Fibroblast of skin of left biceps (primary cell): ENCODE results near the gene CYP27B1.

ENCODE experiments used
- DNase-seq, 2 experiments: peaks; one replicate each; pipeline ENCODE4 v3.0.0-alpha.2; 2013; ENCODE audit warnings: low read depth in 2 of 2

The CYP27B1 gene, protein sequence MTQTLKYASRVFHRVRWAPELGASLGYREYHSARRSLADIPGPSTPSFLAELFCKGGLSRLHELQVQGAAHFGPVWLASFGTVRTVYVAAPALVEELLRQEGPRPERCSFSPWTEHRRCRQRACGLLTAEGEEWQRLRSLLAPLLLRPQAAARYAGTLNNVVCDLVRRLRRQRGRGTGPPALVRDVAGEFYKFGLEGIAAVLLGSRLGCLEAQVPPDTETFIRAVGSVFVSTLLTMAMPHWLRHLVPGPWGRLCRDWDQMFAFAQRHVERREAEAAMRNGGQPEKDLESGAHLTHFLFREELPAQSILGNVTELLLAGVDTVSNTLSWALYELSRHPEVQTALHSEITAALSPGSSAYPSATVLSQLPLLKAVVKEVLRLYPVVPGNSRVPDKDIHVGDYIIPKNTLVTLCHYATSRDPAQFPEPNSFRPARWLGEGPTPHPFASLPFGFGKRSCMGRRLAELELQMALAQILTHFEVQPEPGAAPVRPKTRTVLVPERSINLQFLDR

DNA sequence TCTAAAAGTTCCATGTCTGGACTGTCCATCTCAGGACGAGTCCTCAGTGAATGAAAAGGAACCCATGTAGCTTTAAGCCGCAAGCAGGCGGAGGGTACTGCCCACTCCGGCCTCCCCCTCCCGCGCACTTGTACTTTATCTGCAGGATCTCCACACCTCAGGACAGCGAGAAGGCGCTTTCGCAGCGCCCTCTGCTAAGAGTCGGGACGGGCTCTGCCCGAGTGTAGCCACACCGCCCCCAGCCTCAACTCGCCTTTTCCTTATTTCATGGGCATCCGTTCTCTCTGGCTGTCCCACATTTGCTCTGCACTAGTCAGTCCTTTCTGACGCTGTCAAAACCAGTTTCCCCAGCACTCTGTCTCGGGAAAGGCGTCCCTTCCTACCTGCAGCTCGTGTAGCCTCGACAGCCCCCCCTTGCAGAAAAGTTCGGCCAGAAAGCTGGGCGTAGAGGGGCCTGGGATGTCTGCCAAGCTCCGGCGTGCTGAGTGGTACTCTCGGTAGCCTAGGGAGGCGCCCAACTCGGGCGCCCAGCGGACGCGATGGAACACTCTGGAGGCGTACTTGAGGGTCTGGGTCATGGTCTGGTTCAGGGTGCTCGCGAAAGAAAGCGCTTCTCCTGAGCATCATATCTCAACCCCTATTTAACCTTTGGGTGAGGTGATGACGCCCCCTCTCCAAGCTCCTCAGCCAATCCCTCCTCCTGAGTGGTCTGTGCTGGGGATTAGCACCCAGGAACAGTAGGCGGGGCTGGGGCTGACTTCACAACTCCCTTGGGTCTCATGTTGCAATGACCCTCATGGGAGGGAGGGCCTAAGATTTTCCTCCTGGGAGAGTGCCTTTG lies at the start of gene CYP27B1:
TSS of gene CYP27B1 (minus strand) at position 615 of the 841 bp plus-strand sequence. CDS start at position 578, 37 bp downstream.
- DNase-seq: no peak

GRCh38 chr12:57816001-57816854 lies 49.4 kb upstream of the CYP27B1 start:
- DNase-seq: no peak

- DNase-seq: no peak
Measured at GRCh38 chr12:57815177-57816000, 48.5 kb upstream of the CYP27B1 start.

GRCh38 chr12:57813971-57814772 lies 47.3 kb upstream of the CYP27B1 start:
- no peak for DNase-seq

- no peak for DNase-seq
Measured at GRCh38 chr12:57813111-57813970, 46.5 kb upstream of the CYP27B1 start.

GRCh38 chr12:57811028-57811755 lies 44.3 kb upstream of the CYP27B1 start:
- DNase-seq: no peak

- DNase-seq: peak; percentile 33 to 39
Measured at GRCh38 chr12:57810450-57810849, 43.6 kb upstream of the CYP27B1 start.

- DNase-seq: no peak
Measured at GRCh38 chr12:57809425-57809824, 42.5 kb upstream of the CYP27B1 start.

DNA sequence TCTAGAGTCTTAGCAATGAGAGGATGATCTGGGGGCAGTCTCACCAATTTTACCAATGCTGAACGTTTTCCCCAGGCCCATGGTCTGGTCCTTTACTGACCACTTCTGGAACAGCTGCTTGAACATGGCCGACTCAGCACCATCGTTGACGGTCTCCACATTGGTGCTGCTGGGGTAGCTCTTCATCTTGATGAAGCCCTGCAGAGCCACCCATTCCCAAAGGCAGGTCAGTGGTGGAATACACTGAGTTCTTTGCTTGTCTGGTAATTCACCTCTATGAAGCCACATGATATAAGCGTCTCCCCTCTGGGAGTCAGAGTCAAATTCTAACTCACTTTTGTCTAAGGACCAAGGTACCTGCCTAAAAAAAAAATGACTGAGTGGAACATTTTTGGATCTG lies 41.5 kb upstream of the CYP27B1 start:
- no peak for DNase-seq

DNA sequence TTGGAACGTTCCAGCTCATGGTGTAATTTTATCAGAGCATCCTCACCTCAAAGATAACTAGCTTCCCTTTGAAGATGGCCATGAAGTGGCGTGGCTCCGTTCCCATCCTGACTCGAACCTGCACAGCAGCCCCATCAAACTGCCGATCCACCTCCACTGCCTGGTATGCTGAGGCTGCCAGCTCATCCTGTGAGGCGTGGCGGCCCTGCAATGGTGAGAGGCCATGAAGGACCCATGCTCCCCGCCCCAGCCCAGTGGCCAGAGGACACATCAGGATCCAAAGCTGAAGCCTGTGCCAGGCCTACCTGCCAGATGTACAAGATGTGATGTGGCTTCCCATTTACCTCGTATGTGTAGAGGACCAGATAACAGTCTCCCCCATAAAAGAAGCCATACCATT lies 40.4 kb upstream of the CYP27B1 start:
- no peak for DNase-seq

DNA sequence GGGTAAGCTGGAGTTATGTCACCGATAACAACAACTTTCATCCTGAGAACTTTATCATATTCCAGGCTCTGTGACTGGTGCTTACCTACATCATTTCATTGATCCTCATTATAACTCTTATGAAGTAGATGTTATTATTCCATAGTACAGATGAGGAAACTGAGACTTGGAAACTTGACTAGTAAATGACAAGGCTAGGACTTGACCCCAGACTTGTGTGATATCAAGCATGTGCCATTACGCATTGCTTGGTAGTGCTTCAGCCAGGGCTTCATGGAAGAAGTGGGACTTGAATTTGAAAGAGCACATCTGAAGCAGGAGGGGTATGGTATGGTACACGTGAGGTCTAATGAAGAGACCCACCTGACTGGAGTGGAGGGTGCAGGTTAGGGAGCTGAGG lies 39.8 kb upstream of the CYP27B1 start:
- no peak for DNase-seq

DNA sequence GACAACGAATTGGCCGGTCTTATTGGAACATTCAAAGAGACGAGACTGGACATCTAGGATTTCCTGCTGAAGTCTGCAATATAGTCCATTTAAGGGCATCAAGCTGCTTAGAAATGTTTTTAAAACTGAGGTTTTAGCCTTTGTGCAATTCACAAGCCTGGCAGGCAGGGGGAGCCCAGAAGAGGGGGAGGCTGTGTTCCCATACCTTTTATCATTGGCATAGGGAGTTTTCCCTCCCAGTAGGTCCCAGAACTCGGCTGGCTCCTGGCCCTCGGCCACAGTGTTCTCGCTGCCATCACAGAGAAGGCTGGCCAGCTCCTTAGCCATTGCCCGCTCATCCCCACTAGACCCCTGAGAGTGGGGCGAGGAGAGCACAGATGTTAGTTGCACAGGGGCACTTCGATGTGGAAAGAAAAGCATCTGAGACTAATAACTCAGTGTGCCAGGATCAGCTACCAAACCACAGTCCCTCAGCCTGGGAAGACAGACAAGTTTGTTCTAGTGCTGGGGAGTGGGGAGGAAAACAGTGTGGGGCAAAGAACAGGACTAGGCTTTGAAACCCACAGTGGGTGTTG lies 36.5 kb upstream of the CYP27B1 start:
- no peak for DNase-seq

DNA sequence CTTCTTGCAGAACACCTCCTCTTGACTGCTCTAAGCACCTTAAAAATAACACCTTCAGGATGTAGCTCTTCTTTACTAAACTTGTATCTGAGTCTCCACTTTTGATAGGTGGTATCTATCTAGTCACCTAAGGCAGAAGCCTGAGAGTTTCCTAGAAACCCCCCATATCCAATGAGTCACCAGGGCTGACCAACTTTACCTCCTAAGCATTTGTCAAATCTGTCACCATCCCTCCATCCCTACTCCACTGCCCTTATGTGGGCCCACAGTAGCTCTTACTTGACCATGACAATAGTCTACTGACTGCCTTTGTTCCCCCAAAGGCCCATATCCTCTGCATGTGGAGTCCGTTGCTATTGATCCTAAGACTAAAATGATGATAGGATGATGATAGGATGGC lies 35.7 kb upstream of the CYP27B1 start:
- DNase-seq: no peak

DNA sequence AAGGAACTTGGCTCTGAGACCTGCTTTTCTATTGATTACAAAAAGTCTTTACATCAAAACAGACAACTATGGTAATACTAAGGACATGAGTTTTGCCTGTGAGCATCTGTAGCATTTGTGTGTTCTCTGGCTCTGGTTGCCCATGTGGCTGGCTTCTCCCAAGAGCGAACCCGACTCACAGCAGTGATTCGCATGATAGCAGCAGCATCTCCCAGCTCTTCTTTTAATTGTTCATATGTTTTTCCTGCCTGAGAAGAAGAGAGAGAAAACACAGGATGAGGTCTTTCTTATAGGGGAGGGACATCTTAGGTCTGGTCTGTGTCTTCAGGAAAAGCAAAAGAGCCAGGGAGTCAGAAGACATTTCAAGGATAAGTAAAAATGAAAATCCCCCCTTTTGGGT lies 34.1 kb upstream of the CYP27B1 start:
- DNase-seq: no peak

- no peak for DNase-seq
Measured at GRCh38 chr12:57797933-57798332, 31.1 kb upstream of the CYP27B1 start.

GRCh38 chr12:57796996-57797395 lies 30.1 kb upstream of the CYP27B1 start:
- peak in 1 of 2 experiments; percentile 16 for DNase-seq

DNA sequence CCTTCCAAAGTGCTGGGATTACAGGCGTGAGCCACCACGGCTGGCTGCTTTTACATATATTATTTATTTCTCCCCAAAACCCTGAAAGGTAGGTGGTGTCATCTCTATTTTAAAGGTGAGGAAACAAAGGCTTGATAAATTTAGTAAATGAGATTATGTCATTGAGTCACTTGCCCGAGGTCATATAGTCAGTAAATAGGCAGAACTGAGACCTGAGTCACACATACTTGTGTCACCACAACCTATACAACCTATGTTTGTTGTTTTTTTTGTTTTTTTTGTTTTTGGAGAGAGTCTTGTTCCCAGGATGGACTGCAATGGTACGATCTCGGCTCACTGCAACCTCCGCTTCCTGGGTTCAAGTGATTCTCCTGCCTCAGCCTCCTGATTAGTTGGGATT lies 28.5 kb upstream of the CYP27B1 start:
- DNase-seq: no peak

- DNase-seq: peak; percentile 55 to 60
Measured at GRCh38 chr12:57793920-57794319, 27.0 kb upstream of the CYP27B1 start.
